Measurements from ENCODE around the gene GFRA1. TPM values are rescaled to one million over a fixed set of nuclear protein-coding genes. Genes with fewer than 3 reads are reported as not detected.

Gene GFRA1
- total RNA-seq, 4 donors from 2014 or later: 19.8 to 61.8 (median 25.2) TPM

GRCh38 chr10:116015583-116016333, 257.2 kb downstream of the GFRA1 start:
- Histone ChIP-seq H3K27me3 (no peaks in the 10 kb centered on the region), H3K36me3 (no peaks in the 10 kb centered on the region), H3K4me1 (no peaks in the 10 kb centered on the region), H3K27ac (no peak overlapping the region), H3K4me3 (no peak overlapping the region), H3K9me3 (peaks cover 2% of the 10 kb centered on the region)
- WGBS: 58% methylated on average over 7 of the region's 7 CpGs
- no peak for DNase-seq (ENCODE audit: low spot score in 2 of 2)
- no peak for TF ChIP-seq CTCF (IDR thresholded peaks at IDR 0.05)
- TF ChIP-seq POLR2A (IDR thresholded peaks at IDR 0.05): no peak
- TF ChIP-seq POLR2AphosphoS5 (IDR thresholded peaks at IDR 0.05): no peak
- no peak for TF ChIP-seq EP300 (IDR thresholded peaks at IDR 0.05)

- Histone ChIP-seq H3K4me3 (no peak overlapping the region), H3K9me3 (peaks cover 2% of the 10 kb centered on the region), H3K36me3 (no peaks in the 10 kb centered on the region), H3K27ac (no peak overlapping the region), H3K27me3 (no peaks in the 10 kb centered on the region), H3K4me1 (no peaks in the 10 kb centered on the region)
- DNase-seq (ENCODE audit: low spot score in 2 of 2): no peak
- no peak for TF ChIP-seq EP300 (IDR thresholded peaks at IDR 0.05)
- no peak for TF ChIP-seq POLR2AphosphoS5 (IDR thresholded peaks at IDR 0.05)
- no peak for TF ChIP-seq POLR2A (IDR thresholded peaks at IDR 0.05)
- no peak for TF ChIP-seq CTCF (IDR thresholded peaks at IDR 0.05)
- 64% methylated on average over 8 of the region's 8 CpGs for WGBS
Observed at GRCh38 chr10:116014871-116015582, 258.0 kb downstream of the GFRA1 start.

- 90% methylated on average over 2 of the region's 2 CpGs for WGBS
- H3K4me1 ChIP-seq: no peaks in the 10 kb centered on the region
- no peaks in the 10 kb centered on the region for H3K27me3 ChIP-seq
- TF ChIP-seq POLR2A (IDR thresholded peaks at IDR 0.05) (no peak), POLR2AphosphoS5 (IDR thresholded peaks at IDR 0.05) (no peak), EP300 (IDR thresholded peaks at IDR 0.05) (no peak), CTCF (IDR thresholded peaks at IDR 0.05) (no peak)
- H3K36me3 ChIP-seq: no peaks in the 10 kb centered on the region
- peaks cover 2% of the 10 kb centered on the region for H3K9me3 ChIP-seq
- H3K27ac ChIP-seq: no peak overlapping the region
- H3K4me3 ChIP-seq: no peak overlapping the region
- DNase-seq (ENCODE audit: low spot score in 2 of 2): no peak
Observed at GRCh38 chr10:116014326-116014725, 258.7 kb downstream of the GFRA1 start.

- no peaks in the 10 kb centered on the region for H3K36me3 ChIP-seq
- DNase-seq (ENCODE audit: low spot score in 2 of 2): no peak
- peaks cover 2% of the 10 kb centered on the region for H3K27me3 ChIP-seq
- H3K27ac ChIP-seq: no peak overlapping the region
- H3K9me3 ChIP-seq: peaks cover 2% of the 10 kb centered on the region
- no peak for TF ChIP-seq CTCF (IDR thresholded peaks at IDR 0.05)
- TF ChIP-seq POLR2A (IDR thresholded peaks at IDR 0.05): no peak
- H3K4me1 ChIP-seq: no peaks in the 10 kb centered on the region
- no peak overlapping the region for H3K4me3 ChIP-seq
Observed at GRCh38 chr10:116011929-116012328, 261.1 kb downstream of the GFRA1 start.

- peaks cover 2% of the 10 kb centered on the region for H3K27me3 ChIP-seq
- no peak for DNase-seq (ENCODE audit: low spot score in 2 of 2)
- WGBS: 57% methylated on average over 9 of the region's 9 CpGs
Observed at GRCh38 chr10:116007256-116007891, 265.6 kb downstream of the GFRA1 start.

More at GRCh38 chr10:116007256-116007891, 265.6 kb downstream of the GFRA1 start:
- H3K36me3 ChIP-seq: no peaks in the 10 kb centered on the region
- H3K27ac ChIP-seq: no peak overlapping the region
- no peaks in the 10 kb centered on the region for H3K4me1 ChIP-seq
- TF ChIP-seq EP300 (IDR thresholded peaks at IDR 0.05): no peak
- TF ChIP-seq POLR2AphosphoS5 (IDR thresholded peaks at IDR 0.05): no peak
- no peak for TF ChIP-seq CTCF (IDR thresholded peaks at IDR 0.05)
- H3K4me3 ChIP-seq: no peak overlapping the region
- H3K9me3 ChIP-seq: no peaks in the 10 kb centered on the region
